Panc1 (cell line): ENCODE measurements around the gene SLC35A2. TPM values are rescaled to one million over a fixed set of nuclear protein-coding genes. Genes with fewer than 3 reads are reported as not detected.

Experiments used
- ATAC-seq: fragments of 200-7000 bp; cut with Tn5 transposase; 2 replicates; pipeline ENCODE4 v1.9.1; 2020; ENCODE audit warnings: mild to moderate bottlenecking, moderate library complexity
- BruUV-seq: library from RNA; stranded (reverse); fragments of 400-500 nt; replicated peaks from 2 replicates; lab custom pipeline; 2021; lab: Mats Ljungman, UMichigan
- CTCF ChIA-PET: fragments of 300-600 bp; sonication (Branson Sonifier 250); formaldehyde crosslinking; loops from one replicate; lab custom pipeline; 2022; ENCODE audit warnings: antibody characterized with exemption; lab: Charles Lee
- POLR2A ChIA-PET: fragments of 300-600 bp; sonication (Branson Sonifier 250); formaldehyde crosslinking; loops from one replicate; lab custom pipeline; 2022; ENCODE audit warnings: antibody characterized with exemption; lab: Charles Lee
- DNase-seq: peaks from one replicate; pipeline ENCODE4 v3.0.0-alpha.2; 2010; ENCODE audit warnings: low read depth, low spot score
- H3K27ac ChIP-seq: 2 replicates; pipeline ENCODE4 v1.5.1; 2011; ENCODE audit warnings: mild to moderate bottlenecking, low read length, inconsistent platforms
- H3K27me3 ChIP-seq: fragments of 200-500 bp; sonication (Bioruptor generic); 2 replicates; pipeline ENCODE4 v1.6.0; 2014; ENCODE audit warnings: low read length, inconsistent platforms; ENCODE audit not compliant: control insufficient read depth, insufficient read depth
- H3K36me3 ChIP-seq: fragments of 200-500 bp; sonication (Bioruptor generic); 2 replicates; pipeline ENCODE4 v1.5.1; 2014; ENCODE audit warnings: inconsistent platforms, mild to moderate bottlenecking, low read length, moderate library complexity; ENCODE audit not compliant: control insufficient read depth, insufficient read depth
- H3K4me1 ChIP-seq: 2 replicates; pipeline ENCODE4 v1.5.1; 2011; ENCODE audit warnings: inconsistent platforms, mild to moderate bottlenecking, low read length, moderate library complexity; ENCODE audit not compliant: control insufficient read depth, insufficient read depth
- H3K4me3 ChIP-seq, 2 experiments: 2 replicates each; pipeline ENCODE4 v1.5.1; 2011 to 2012; ENCODE audit warnings: low read depth in 2 of 2, low read length in 2 of 2, mild to moderate bottlenecking in 2 of 2, inconsistent platforms in 1 of 2, moderate library complexity in 1 of 2
- H3K9me3 ChIP-seq: fragments of 200-500 bp; sonication (Bioruptor generic); 2 replicates; pipeline ENCODE4 v1.5.1; 2014; ENCODE audit warnings: low read depth, mild to moderate bottlenecking, inconsistent platforms, low read length, moderate library complexity; ENCODE audit not compliant: control insufficient read depth, insufficient read depth
- POLR2AphosphoS5 ChIP-seq: IDR thresholded peaks from 2 replicates; pipeline ENCODE4 v1.6.1; 2012; ENCODE audit warnings: mild to moderate bottlenecking, low read depth, low read length, moderate library complexity
- SIN3A ChIP-seq: IDR thresholded peaks from 2 replicates; pipeline ENCODE4 v1.6.1; 2012; ENCODE audit warnings: low read depth, mild to moderate bottlenecking, low read length, moderate library complexity, borderline replicate concordance; ENCODE audit not compliant: insufficient read depth
- TCF7L2 ChIP-seq: IDR thresholded peaks from 2 replicates; pipeline ENCODE4 v1.6.1; 2011; ENCODE audit warnings: mild to moderate bottlenecking, low read depth, low read length, inconsistent platforms
- in situ Hi-C: cut with HindIII; loops from 2 replicates; pipeline ENCODE4 v1.10.0; 2016; ENCODE audit warnings: low sequenced_read_pairs, low pct_unique_long_range_greater_than_20kb
- intact Hi-C: fragments of 100-400 bp; cut with micrococcal nuclease; formaldehyde crosslinking; loops from one replicate; pipeline ENCODE4 v1.10.0; 2022; ENCODE audit not compliant: unreplicated experiment
- total RNA-seq: library from RNA; stranded (reverse); gene quantifications from one replicate; pipeline ENCODE4 v1.2.1, GENCODE V29; 2021; ENCODE audit not compliant: unreplicated experiment
- TF ChIP-seq, protein P1 (sequence below): fragments of 450-650 bp; IDR thresholded peaks from 2 replicates; pipeline ENCODE4 v1.5.1; 2017; ENCODE audit warnings: mild to moderate bottlenecking
- TF ChIP-seq, protein P2 (sequence below), 2 experiments: IDR thresholded peaks; 2 replicates each; pipeline ENCODE4 v1.6.1; 2011 to 2012; ENCODE audit warnings: low read depth in 2 of 2, control low read depth in 1 of 2, low read length in 1 of 2, mild to moderate bottlenecking in 1 of 2, moderate library complexity in 1 of 2; ENCODE audit not compliant: insufficient read depth in 1 of 2

The SLC35A2 gene
- total RNA-seq, 1 experiment from 2014 or later = 72.4 TPM

DNA sequence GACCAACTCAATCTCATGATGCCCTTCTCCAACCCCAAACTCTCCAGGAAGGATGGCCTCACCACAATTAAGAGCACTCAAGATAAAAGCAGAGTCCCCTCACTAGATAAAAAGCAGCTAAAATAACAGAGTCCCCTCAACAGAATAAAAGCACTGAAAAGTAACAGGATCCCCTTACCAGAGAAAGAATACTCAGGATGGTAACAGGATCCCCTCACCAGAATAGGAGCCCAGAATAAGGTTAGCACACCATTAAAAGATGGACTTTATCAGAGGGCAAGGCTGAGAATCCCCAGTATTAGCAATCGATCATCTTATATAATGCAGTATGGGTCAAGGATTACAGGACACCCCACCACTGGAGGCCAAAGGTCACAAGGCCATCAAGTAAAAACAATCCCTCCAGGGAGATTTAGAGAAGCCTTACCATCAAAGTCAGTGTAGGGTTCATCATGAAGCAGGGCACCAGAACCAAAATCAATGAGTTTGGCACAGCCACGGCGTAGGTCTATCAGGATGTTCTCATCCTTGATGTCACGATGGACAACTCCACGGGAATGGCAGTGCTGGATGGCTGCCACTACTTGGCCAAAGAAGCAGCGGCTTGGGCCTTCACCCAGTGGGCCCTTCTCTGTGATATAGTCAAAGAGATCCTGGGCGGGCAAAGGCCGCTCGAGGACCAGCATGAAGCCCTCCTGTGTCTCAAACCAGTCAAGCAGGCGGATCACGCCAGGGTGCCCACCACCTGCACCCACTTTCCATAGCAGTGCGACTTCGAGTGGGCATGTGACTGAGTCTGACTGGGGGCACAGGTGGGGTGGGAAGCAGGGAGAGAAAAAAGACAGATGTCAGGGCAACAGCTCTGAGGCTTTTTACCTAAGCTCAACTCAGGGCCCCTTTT, 3.4 kb upstream of the SLC35A2 start:
- Histone ChIP-seq H3K9me3 (no peaks in the 10 kb centered on the region), H3K4me3 (no peak overlapping the region), H3K27me3 (no peaks in the 10 kb centered on the region), H3K36me3 (peaks cover 13% of the 10 kb centered on the region), H3K27ac (no peak overlapping the region), H3K4me1 (peaks cover 15% of the 10 kb centered on the region)
- intact Hi-C loops (no loop called here), in situ Hi-C loops (no loop called here)
- no TSS peak for BruUV-seq
- ChIA-PET CTCF (no interaction called here), POLR2A (no interaction called here)
- ATAC-seq = no peak
- TF ChIP-seq, protein P1, sequence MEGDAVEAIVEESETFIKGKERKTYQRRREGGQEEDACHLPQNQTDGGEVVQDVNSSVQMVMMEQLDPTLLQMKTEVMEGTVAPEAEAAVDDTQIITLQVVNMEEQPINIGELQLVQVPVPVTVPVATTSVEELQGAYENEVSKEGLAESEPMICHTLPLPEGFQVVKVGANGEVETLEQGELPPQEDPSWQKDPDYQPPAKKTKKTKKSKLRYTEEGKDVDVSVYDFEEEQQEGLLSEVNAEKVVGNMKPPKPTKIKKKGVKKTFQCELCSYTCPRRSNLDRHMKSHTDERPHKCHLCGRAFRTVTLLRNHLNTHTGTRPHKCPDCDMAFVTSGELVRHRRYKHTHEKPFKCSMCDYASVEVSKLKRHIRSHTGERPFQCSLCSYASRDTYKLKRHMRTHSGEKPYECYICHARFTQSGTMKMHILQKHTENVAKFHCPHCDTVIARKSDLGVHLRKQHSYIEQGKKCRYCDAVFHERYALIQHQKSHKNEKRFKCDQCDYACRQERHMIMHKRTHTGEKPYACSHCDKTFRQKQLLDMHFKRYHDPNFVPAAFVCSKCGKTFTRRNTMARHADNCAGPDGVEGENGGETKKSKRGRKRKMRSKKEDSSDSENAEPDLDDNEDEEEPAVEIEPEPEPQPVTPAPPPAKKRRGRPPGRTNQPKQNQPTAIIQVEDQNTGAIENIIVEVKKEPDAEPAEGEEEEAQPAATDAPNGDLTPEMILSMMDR = no peak
- no peak for TF ChIP-seq TCF7L2
- no peak for TF ChIP-seq SIN3A
- TF ChIP-seq, protein P2, sequence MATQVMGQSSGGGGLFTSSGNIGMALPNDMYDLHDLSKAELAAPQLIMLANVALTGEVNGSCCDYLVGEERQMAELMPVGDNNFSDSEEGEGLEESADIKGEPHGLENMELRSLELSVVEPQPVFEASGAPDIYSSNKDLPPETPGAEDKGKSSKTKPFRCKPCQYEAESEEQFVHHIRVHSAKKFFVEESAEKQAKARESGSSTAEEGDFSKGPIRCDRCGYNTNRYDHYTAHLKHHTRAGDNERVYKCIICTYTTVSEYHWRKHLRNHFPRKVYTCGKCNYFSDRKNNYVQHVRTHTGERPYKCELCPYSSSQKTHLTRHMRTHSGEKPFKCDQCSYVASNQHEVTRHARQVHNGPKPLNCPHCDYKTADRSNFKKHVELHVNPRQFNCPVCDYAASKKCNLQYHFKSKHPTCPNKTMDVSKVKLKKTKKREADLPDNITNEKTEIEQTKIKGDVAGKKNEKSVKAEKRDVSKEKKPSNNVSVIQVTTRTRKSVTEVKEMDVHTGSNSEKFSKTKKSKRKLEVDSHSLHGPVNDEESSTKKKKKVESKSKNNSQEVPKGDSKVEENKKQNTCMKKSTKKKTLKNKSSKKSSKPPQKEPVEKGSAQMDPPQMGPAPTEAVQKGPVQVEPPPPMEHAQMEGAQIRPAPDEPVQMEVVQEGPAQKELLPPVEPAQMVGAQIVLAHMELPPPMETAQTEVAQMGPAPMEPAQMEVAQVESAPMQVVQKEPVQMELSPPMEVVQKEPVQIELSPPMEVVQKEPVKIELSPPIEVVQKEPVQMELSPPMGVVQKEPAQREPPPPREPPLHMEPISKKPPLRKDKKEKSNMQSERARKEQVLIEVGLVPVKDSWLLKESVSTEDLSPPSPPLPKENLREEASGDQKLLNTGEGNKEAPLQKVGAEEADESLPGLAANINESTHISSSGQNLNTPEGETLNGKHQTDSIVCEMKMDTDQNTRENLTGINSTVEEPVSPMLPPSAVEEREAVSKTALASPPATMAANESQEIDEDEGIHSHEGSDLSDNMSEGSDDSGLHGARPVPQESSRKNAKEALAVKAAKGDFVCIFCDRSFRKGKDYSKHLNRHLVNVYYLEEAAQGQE (IDR thresholded peaks at IDR 0.05; ENCODE audit: insufficient read depth in 1 of 2, low read depth in 2 of 2, low read length in 1 of 2) = no peak
- no peak for TF ChIP-seq POLR2AphosphoS5
- DNase-seq = no peak

DNA sequence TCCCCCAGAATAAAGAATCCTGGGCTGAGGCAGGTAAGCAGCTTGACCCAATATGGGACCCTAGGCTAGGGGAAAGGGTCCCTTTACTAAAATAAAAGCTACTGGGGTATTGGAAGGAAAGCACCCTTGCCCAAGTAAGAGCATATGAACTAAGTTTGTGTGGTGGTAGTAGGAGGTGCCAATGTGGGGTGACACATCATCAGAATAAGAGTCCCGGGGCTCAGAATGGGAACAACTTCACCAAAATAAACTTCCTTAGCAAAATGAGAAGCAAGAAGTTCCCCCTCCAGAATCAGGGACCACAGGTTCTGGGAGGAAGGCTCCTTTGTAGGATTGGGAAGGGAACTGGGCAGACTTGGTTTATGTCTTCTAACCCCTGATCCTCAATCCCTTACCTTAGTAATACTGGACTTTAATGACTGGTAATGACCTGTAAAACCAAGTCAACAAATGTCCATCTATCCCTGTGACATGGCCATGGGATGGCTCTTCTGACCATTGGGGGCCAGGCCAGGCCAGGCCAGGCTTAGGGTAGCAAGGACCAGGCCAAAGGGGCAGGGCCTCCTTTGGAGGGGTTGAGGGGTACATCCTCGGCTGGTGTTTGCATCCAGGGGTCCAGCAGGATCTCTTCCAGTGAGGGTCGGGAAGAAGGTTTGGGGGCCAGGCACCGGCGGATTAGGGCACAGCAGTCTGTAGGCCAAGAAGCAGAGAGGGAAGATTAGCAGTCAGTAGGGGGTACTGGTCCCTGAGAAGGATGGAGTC, 2.3 kb upstream of the SLC35A2 start:
- no peak for ATAC-seq
- TF ChIP-seq, protein P1 = no peak
- no peak for TF ChIP-seq SIN3A
- TF ChIP-seq POLR2AphosphoS5 = no peak
- TF ChIP-seq TCF7L2 = no peak
- TF ChIP-seq, protein P2 (IDR thresholded peaks at IDR 0.05; ENCODE audit: insufficient read depth in 1 of 2, low read depth in 2 of 2, low read length in 1 of 2) = no peak
- no TSS peak for BruUV-seq
- Histone ChIP-seq H3K27ac (no peak overlapping the region), H3K4me3 (no peak overlapping the region), H3K4me1 (peaks cover 11% of the 10 kb centered on the region), H3K36me3 (peaks cover 13% of the 10 kb centered on the region), H3K27me3 (no peaks in the 10 kb centered on the region), H3K9me3 (no peaks in the 10 kb centered on the region)
- intact Hi-C loops (no loop called here), in situ Hi-C loops (no loop called here)
- DNase-seq = no peak
- ChIA-PET POLR2A (no interaction called here), CTCF (no interaction called here)
